SK-N-SH (cell line): ENCODE measurements around the gene TMEM254. TPM values are rescaled to one million over a fixed set of nuclear protein-coding genes. Genes with fewer than 3 reads are reported as not detected.

Source experiments
- CTCF ChIA-PET: fragments of 300-600, 350-600 bp; formaldehyde crosslinking; extraction: SDS; loops from one replicate; lab custom pipeline; 2021; lab: Yijun Ruan, JAX
- POLR2A ChIA-PET: fragments of 350-600 bp; sonication (Branson Sonifier 250); formaldehyde crosslinking; extraction: SDS; loops from one replicate; lab custom pipeline; 2020; ENCODE audit warnings: antibody characterized with exemption, inconsistent platforms; lab: Yijun Ruan, JAX
- DNase-seq: peaks from one replicate; pipeline ENCODE4 v3.0.0; 2012
- H2AFZ ChIP-seq: fragments of 200-600 bp; sonication (generic); 2 replicates; pipeline ENCODE4 v1.8.1; 2016; ENCODE audit warnings: antibody characterized with exemption, mild to moderate bottlenecking, low read depth
- H3F3A ChIP-seq: fragments of 200-600 bp; sonication (generic); replicated peaks from 2 replicates; pipeline ENCODE3; 2016; ENCODE audit warnings: antibody characterized with exemption, mild to moderate bottlenecking; ENCODE audit not compliant: insufficient read depth
- H3K27ac ChIP-seq, 2 experiments: fragments of 200-500 bp in 1 of 2; fragments of 200-600 bp in 1 of 2; sonication (Bioruptor generic) in 1 of 2; sonication (generic), shearing (Covaris generic) in 1 of 2; 2 replicates each; pipeline versions ENCODE4 v1.5.1 to v1.6.1; 2014 to 2016; ENCODE audit warnings: low read depth in 2 of 2, inconsistent platforms in 1 of 2, low read length in 1 of 2, mild to moderate bottlenecking in 1 of 2, mixed read lengths in 1 of 2
- H3K27me3 ChIP-seq: fragments of 200-600 bp; sonication (generic), shearing (Covaris generic); 2 replicates; pipeline ENCODE4 v1.6.1; 2016; ENCODE audit warnings: mixed run types; ENCODE audit not compliant: insufficient read depth
- H3K36me3 ChIP-seq, 2 experiments: fragments of 200-500 bp in 1 of 2; fragments of 200-600 bp in 1 of 2; sonication (Bioruptor generic) in 1 of 2; sonication (generic) in 1 of 2; replicated peaks in 1 of 2; 2 replicates each; pipeline versions ENCODE3 to v1.5.1; 2014 to 2016; ENCODE audit warnings: low read length in 1 of 2, mild to moderate bottlenecking in 1 of 2; ENCODE audit not compliant: insufficient read depth in 2 of 2, control insufficient read depth in 1 of 2
- H3K4me1 ChIP-seq, 2 experiments: fragments of 200-500 bp in 1 of 2; fragments of 200-600 bp in 1 of 2; sonication (Bioruptor generic) in 1 of 2; sonication (generic), shearing (Covaris generic) in 1 of 2; 2 replicates each; pipeline versions ENCODE4 v1.5.1 to v1.6.1; 2014 to 2016; ENCODE audit warnings: low read depth in 1 of 2, low read length in 1 of 2, mixed run types in 1 of 2; ENCODE audit not compliant: insufficient read depth in 2 of 2, control insufficient read depth in 1 of 2
- H3K4me2 ChIP-seq: fragments of 200-600 bp; sonication (generic), shearing (Covaris generic); 2 replicates; pipeline ENCODE4 v1.6.1; 2017; ENCODE audit warnings: mixed run types
- H3K4me3 ChIP-seq, 2 experiments: fragments of 200-500 bp in 1 of 2; fragments of 200-600 bp in 1 of 2; sonication (Bioruptor generic) in 1 of 2; sonication (generic), shearing (Covaris generic) in 1 of 2; 2 replicates each; pipeline versions ENCODE4 v1.5.1 to v1.8.1; 2014 to 2016; ENCODE audit warnings: low read depth in 2 of 2, inconsistent platforms in 1 of 2, low read length in 1 of 2, mild to moderate bottlenecking in 1 of 2, mixed read lengths in 1 of 2, moderate library complexity in 1 of 2
- H3K79me2 ChIP-seq: fragments of 200-600 bp; sonication (generic); 2 replicates; pipeline ENCODE4 v1.8.1; 2017; ENCODE audit warnings: mild to moderate bottlenecking; ENCODE audit not compliant: insufficient read depth
- H3K9ac ChIP-seq: fragments of 200-600 bp; sonication (generic); 2 replicates; pipeline ENCODE4 v1.6.1; 2017; ENCODE audit warnings: mixed run types
- H3K9me2 ChIP-seq: fragments of 200-600 bp; sonication (generic); 2 replicates; pipeline ENCODE4 v1.6.1; 2017; ENCODE audit warnings: mixed run types
- H3K9me3 ChIP-seq: fragments of 200-600 bp; sonication (generic); 2 replicates; pipeline ENCODE4 v1.6.1; 2017; ENCODE audit warnings: mixed run types, mild to moderate bottlenecking, moderate library complexity
- H4K20me1 ChIP-seq: fragments of 200-600 bp; sonication (generic); 2 replicates; pipeline ENCODE4 v1.6.1; 2017; ENCODE audit warnings: mild to moderate bottlenecking, mixed run types; ENCODE audit not compliant: insufficient read depth
- CHD2 ChIP-seq: fragments of 150-350 bp; IDR thresholded peaks from 2 replicates; pipeline ENCODE4 v1.6.1; 2018; ENCODE audit warnings: low read length; ENCODE audit not compliant: partially characterized antibody
- CTCF ChIP-seq: fragments of 200-600 bp; sonication (generic); IDR thresholded peaks from 2 replicates; pipeline ENCODE4 v1.6.1; 2017; ENCODE audit warnings: antibody characterized with exemption, mild to moderate bottlenecking, moderate library complexity
- ELF1 ChIP-seq: IDR thresholded peaks from 2 replicates; pipeline ENCODE4 v1.4.0; 2012
- EP300 ChIP-seq, 2 experiments: IDR thresholded peaks; 2 replicates each; pipeline versions ENCODE4 v1.4.0 to v1.6.1; 2012; ENCODE audit warnings: borderline replicate concordance in 1 of 2, low read depth in 1 of 2, low read length in 1 of 2
- EZH2phosphoT487 ChIP-seq: fragments of 200-600 bp; sonication (generic); IDR thresholded peaks from 2 replicates; pipeline ENCODE4 v1.6.1; 2017; ENCODE audit warnings: low read depth, mixed run types, mild to moderate bottlenecking, antibody characterized with exemption, moderate library complexity, borderline replicate concordance
- FOXJ3 ChIP-seq: sonication (generic); formaldehyde crosslinking; IDR thresholded peaks from 2 replicates; pipeline ENCODE4 v1.5.1; 2020; ENCODE audit warnings: mild to moderate bottlenecking, missing genetic modification reagents
- FOXM1 ChIP-seq: IDR thresholded peaks from 2 replicates; pipeline ENCODE4 v1.4.0; 2012; ENCODE audit warnings: low read depth, mild to moderate bottlenecking
- GATA2 ChIP-seq: sonication (generic); formaldehyde crosslinking; IDR thresholded peaks from 2 replicates; pipeline ENCODE4 v1.5.0; 2020; ENCODE audit warnings: mild to moderate bottlenecking, missing genetic modification reagents
- IRF3 ChIP-seq: fragments of 150-350 bp; IDR thresholded peaks from 2 replicates; pipeline ENCODE4 v1.6.1; 2016; ENCODE audit warnings: mild to moderate bottlenecking, low read depth, low read length
- MEF2A ChIP-seq: IDR thresholded peaks from 2 replicates; pipeline ENCODE4 v1.4.0; 2012; ENCODE audit warnings: low read depth, borderline replicate concordance
- MXI1 ChIP-seq: IDR thresholded peaks from 2 replicates; pipeline ENCODE4 v1.6.1; 2012; ENCODE audit warnings: mild to moderate bottlenecking, low read depth, low read length, improper control_type of control experiment
- RAD21 ChIP-seq: IDR thresholded peaks from 2 replicates; pipeline ENCODE4 v1.6.1; 2012; ENCODE audit warnings: mild to moderate bottlenecking, low read length
- RCOR1 ChIP-seq: fragments of 150-350 bp; IDR thresholded peaks from 2 replicates; pipeline ENCODE4 v1.6.1; 2017; ENCODE audit warnings: antibody characterized with exemption, low read length
- SMC3 ChIP-seq: IDR thresholded peaks from 2 replicates; pipeline ENCODE4 v1.6.1; 2012; ENCODE audit warnings: low read depth, low read length, improper control_type of control experiment
- USF1 ChIP-seq: IDR thresholded peaks from 2 replicates; pipeline ENCODE4 v1.4.0; 2012; ENCODE audit warnings: low read depth, borderline replicate concordance
- YY1 ChIP-seq: IDR thresholded peaks from 2 replicates; pipeline ENCODE4 v1.4.0; 2012; ENCODE audit warnings: low read depth, mild to moderate bottlenecking
- ZBTB33 ChIP-seq: IDR thresholded peaks from 2 replicates; pipeline ENCODE4 v1.4.0; 2012; ENCODE audit warnings: low read depth, borderline replicate concordance
- WGBS: methylation state at CpG from one replicate; pipeline ENCODE4 v1.1.6; 2017; ENCODE audit warnings: low lambda C conversion rate; 5-methylcytosine and 5-hydroxymethylcytosine counted together
- polyA plus RNA-seq, 3 experiments: library from polyadenylated mRNA; depleted of rRNA; stranded (reverse); fragments of >200 nt; gene quantifications; 2 replicates each; pipeline ENCODE4 v1.2.3, GENCODE V29; 2012

Gene TMEM254
- polyA plus RNA-seq, 1 of the 3 experiments (the other 2 are of a cell fraction), result 20.5 TPM

GRCh38 chr10:80122746-80123145 is 44.3 kb downstream of the TMEM254 start:
- H3K9ac ChIP-seq, result no peak overlapping the region
- no peaks in the 10 kb centered on the region for H3F3A ChIP-seq
- H3K4me3 ChIP-seq, result no peak overlapping the region
- no peaks in the 10 kb centered on the region for H3K9me2 ChIP-seq
- no peak for DNase-seq
- no peaks in the 10 kb centered on the region for H4K20me1 ChIP-seq
- no peak overlapping the region for H3K4me2 ChIP-seq
- no peaks in the 10 kb centered on the region for H3K79me2 ChIP-seq
- no peaks in the 10 kb centered on the region for H3K27me3 ChIP-seq
- POLR2A ChIA-PET, result no interaction called here
- 17% methylated on average over 2 of the region's 2 CpGs for WGBS
- no peak overlapping the region for H3K27ac ChIP-seq
- TF ChIP-seq FOXJ3, result no peak
- no peak for TF ChIP-seq EZH2phosphoT487
- TF ChIP-seq EP300 (IDR thresholded peaks at IDR 0.05; ENCODE audit: borderline replicate concordance in 1 of 2, low read depth in 1 of 2, low read length in 1 of 2), result no peak
- TF ChIP-seq MEF2A, result no peak
- TF ChIP-seq CTCF, result no peak
- no peak for TF ChIP-seq USF1
- TF ChIP-seq YY1, result no peak
- no peak for TF ChIP-seq SMC3
- TF ChIP-seq FOXM1, result no peak
- TF ChIP-seq RCOR1, result no peak
- no peak for TF ChIP-seq GATA2 (CRISPR knock-in tag)
- no peak for TF ChIP-seq CHD2
- TF ChIP-seq IRF3, result no peak
- TF ChIP-seq MXI1, result no peak
- TF ChIP-seq RAD21, result no peak
- TF ChIP-seq ZBTB33, result no peak
- TF ChIP-seq ELF1, result no peak
- no peaks in the 10 kb centered on the region for H3K36me3 ChIP-seq
- H3K4me1 ChIP-seq, result no peaks in the 10 kb centered on the region
- H3K9me3 ChIP-seq, result no peaks in the 10 kb centered on the region
- CTCF ChIA-PET, result interaction anchor here (1.5 kb wide), 1 partner anchor 21 kb away, joined by 5 read pairs; no protein-coding TSS in a partner anchor
- no peak overlapping the region for H2AFZ ChIP-seq
